ENCODE data around the gene PHLDA3. TPM values are rescaled to one million over a fixed set of nuclear protein-coding genes. Genes with fewer than 3 reads are reported as not detected.
A peak's percentile ranks its signal among the peaks of the same experiment; 100 is the strongest.
"Not testable (repeated sequence)": the region's sequence is repeated elsewhere in the genome, so short reads cannot be mapped to it uniquely, and the experiment has no call there.

The PHLDA3 gene
- total RNA-seq, 1 donor from 2014 or later, result 25.0 TPM

DNA sequence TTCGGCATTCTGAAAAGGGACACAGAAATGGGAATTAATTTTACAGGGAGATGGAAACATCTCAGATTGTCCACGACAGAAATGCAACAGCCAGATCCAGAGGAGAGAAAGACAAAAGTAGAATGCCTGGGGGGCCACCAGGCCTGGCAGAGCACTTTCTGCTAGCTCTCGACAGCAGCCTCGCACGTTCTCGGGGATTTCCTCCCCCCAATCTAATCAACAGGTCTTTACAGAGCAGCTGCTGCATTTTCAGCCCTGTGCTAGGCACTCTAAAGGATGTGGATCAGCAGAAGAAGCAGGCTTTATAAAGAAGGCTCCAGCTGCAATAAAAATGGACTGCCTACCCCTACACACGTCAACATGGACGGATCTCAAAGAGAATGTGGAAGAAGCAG is 27.3 kb upstream of the PHLDA3 start:
- Mint-ChIP-seq H3K27ac (ENCODE audit: unreplicated experiment) (no peak overlapping the region), H3K27me3 (ENCODE audit: unreplicated experiment) (peaks cover 11% of the 10 kb centered on the region), H3K4me1 (ENCODE audit: unreplicated experiment) (peaks cover 40% of the 10 kb centered on the region), H3K9me3 (ENCODE audit: unreplicated experiment) (no peaks in the 10 kb centered on the region), H3K36me3 (ENCODE audit: low read depth, unreplicated experiment) (peaks cover 33% of the 10 kb centered on the region), H3K4me3 (ENCODE audit: unreplicated experiment) (peak overlapping the region; percentile 47)
- TF ChIP-seq, protein P1, sequence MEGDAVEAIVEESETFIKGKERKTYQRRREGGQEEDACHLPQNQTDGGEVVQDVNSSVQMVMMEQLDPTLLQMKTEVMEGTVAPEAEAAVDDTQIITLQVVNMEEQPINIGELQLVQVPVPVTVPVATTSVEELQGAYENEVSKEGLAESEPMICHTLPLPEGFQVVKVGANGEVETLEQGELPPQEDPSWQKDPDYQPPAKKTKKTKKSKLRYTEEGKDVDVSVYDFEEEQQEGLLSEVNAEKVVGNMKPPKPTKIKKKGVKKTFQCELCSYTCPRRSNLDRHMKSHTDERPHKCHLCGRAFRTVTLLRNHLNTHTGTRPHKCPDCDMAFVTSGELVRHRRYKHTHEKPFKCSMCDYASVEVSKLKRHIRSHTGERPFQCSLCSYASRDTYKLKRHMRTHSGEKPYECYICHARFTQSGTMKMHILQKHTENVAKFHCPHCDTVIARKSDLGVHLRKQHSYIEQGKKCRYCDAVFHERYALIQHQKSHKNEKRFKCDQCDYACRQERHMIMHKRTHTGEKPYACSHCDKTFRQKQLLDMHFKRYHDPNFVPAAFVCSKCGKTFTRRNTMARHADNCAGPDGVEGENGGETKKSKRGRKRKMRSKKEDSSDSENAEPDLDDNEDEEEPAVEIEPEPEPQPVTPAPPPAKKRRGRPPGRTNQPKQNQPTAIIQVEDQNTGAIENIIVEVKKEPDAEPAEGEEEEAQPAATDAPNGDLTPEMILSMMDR (IDR thresholded peaks at IDR 0.05; ENCODE audit: unreplicated experiment), result no peak
- no peak for DNase-seq (ENCODE audit: low spot score)

DNA sequence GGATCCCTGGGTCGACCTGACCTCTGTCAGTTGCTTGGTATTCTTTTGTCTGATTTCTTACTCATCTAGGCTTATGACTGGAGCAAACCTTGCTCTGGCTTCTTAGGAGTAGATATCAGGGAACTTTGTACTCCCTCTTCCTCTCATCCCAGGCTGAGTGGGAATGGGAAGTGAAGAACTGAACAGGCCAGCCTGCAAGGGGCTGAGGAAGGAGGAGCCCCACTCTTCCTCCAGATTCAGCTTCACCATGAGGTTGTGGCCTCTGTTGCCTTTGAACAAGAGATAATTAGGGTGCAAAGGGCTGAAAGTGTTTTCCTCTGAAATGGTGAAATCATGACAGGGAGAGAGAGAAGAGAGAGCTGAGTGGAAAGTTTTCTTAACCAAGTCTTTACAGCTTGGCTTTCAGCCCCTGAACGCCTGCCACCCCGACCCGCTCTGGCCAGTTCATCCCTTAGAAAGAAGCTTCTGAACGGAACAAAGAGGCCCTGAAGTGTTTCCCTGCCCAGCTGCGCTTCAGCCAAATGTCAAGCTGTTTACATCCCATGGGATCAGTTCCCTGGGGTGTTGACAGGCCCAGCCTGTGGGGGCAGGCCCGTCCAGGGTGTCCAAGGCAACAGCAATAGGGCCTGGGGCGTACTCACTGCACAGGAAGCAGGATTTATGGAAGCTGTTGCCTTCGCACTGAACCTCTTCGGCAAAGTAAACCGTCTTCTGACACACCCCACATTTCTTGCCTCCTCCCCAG is 26.7 kb upstream of the PHLDA3 start:
- TF ChIP-seq, protein P1 (IDR thresholded peaks at IDR 0.05; ENCODE audit: unreplicated experiment), result no peak
- no peak for DNase-seq (ENCODE audit: low spot score)
- H3K27ac Mint-ChIP-seq (ENCODE audit: unreplicated experiment), result no peak overlapping the region
- peaks cover 11% of the 10 kb centered on the region for H3K27me3 Mint-ChIP-seq (ENCODE audit: unreplicated experiment)
- H3K4me3 Mint-ChIP-seq (ENCODE audit: unreplicated experiment), result no peak overlapping the region
- H3K36me3 Mint-ChIP-seq (ENCODE audit: low read depth, unreplicated experiment), result peaks cover 33% of the 10 kb centered on the region
- no peaks in the 10 kb centered on the region for H3K9me3 Mint-ChIP-seq (ENCODE audit: unreplicated experiment)
- H3K4me1 Mint-ChIP-seq (ENCODE audit: unreplicated experiment), result peaks cover 40% of the 10 kb centered on the region

DNA sequence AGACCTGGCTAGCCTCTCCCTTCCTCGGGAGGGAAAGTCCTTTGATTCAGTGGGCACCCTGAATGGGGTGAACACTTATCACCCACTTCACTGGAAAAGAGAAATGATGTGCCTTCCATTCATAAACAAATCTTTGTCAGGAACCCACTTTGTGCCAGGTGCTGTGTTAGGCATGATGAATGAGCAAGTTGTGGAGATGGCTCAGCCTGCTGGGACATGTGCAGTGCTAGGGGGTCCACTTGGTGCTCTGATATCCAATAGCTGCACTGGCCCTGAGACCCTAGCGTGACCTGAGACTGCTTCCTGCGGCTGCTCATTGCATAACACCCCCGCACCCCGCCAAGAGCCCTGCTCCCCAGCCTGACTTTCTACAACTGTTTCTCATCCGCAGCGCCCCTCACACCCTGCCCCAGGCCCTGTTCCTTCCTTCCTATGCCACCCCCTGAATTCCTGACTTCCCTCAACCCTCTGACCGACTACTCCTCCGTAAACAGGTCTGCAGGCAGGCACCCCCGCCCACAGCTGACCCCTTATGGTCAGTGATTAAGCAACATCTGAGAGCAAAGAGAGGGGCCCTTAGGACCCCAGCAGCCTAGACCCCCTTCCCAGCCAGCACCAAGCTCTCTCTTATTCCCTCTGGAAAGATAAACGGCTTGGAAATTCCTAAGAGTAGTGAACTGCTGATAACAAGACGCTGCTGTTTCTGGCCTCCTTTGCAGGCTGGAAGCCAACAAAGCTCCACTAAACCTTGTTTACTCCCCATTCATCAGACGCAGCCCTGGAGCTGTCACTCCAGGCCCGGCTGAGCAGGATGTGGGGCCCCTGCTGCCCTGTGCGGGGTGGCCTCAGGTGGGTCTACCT is 25.0 kb upstream of the PHLDA3 start:
- DNase-seq (ENCODE audit: low spot score), result no peak
- H3K27ac Mint-ChIP-seq (ENCODE audit: unreplicated experiment), result no peak overlapping the region
- H3K9me3 Mint-ChIP-seq (ENCODE audit: unreplicated experiment), result no peaks in the 10 kb centered on the region
- TF ChIP-seq, protein P1 (IDR thresholded peaks at IDR 0.05; ENCODE audit: unreplicated experiment), result no peak
- peak overlapping the region; percentile 53 for H3K4me3 Mint-ChIP-seq (ENCODE audit: unreplicated experiment)
- peaks cover 12% of the 10 kb centered on the region for H3K27me3 Mint-ChIP-seq (ENCODE audit: unreplicated experiment)
- peaks cover 36% of the 10 kb centered on the region for H3K36me3 Mint-ChIP-seq (ENCODE audit: low read depth, unreplicated experiment)
- H3K4me1 Mint-ChIP-seq (ENCODE audit: unreplicated experiment), result peaks cover 44% of the 10 kb centered on the region

GRCh38 chr1:201493026-201493656 is 24.2 kb upstream of the PHLDA3 start:
- H3K9me3 Mint-ChIP-seq (ENCODE audit: unreplicated experiment); DNase-seq (ENCODE audit: low spot score); H3K27ac Mint-ChIP-seq (ENCODE audit: unreplicated experiment): not testable (repeated sequence)
- H3K4me3 Mint-ChIP-seq (ENCODE audit: unreplicated experiment), result peak overlapping the region; percentile 62
- H3K36me3 Mint-ChIP-seq (ENCODE audit: low read depth, unreplicated experiment), result peaks cover 44% of the 10 kb centered on the region
- peaks cover 47% of the 10 kb centered on the region for H3K4me1 Mint-ChIP-seq (ENCODE audit: unreplicated experiment)
- H3K27me3 Mint-ChIP-seq (ENCODE audit: unreplicated experiment), result peaks cover 16% of the 10 kb centered on the region

DNA sequence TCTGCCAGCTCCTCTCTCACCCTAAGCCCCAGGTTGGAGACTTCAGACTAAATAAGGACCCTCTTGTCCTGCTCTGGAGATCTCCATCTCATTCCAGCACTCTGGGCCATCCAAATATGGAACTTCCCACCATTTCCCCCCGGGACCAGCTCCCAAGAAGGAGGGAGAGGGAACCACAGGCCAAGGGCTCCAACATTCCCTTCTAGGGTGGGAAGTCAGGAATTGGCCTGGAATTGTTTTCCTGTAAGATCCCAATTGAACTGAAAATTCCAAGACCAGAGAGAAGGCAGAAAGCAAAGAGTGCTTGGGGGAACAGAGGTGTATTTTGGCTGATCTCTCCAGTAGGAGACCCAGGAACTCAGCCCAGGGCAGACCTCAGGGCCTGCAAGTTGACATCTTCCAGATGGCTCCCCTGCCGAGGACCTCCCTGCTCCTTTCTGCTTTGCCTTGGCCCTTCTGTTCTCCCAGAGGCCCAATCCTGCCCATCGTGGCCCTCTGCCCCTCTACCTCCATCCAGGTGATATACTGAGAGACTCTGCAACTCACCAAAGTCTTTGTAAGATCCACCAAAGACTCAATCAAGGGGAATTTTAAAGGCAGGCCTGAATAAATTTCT is 23.0 kb upstream of the PHLDA3 start:
- no peak for DNase-seq (ENCODE audit: low spot score)
- Mint-ChIP-seq H3K9me3 (ENCODE audit: unreplicated experiment) (no peaks in the 10 kb centered on the region), H3K4me1 (ENCODE audit: unreplicated experiment) (peaks cover 56% of the 10 kb centered on the region), H3K27ac (ENCODE audit: unreplicated experiment) (no peak overlapping the region), H3K36me3 (ENCODE audit: low read depth, unreplicated experiment) (peaks cover 49% of the 10 kb centered on the region), H3K27me3 (ENCODE audit: unreplicated experiment) (peaks cover 12% of the 10 kb centered on the region), H3K4me3 (ENCODE audit: unreplicated experiment) (peak overlapping the region; percentile 9)
- TF ChIP-seq, protein P1 (IDR thresholded peaks at IDR 0.05; ENCODE audit: unreplicated experiment), result no peak

All from endothelial cell (in vitro differentiated cells).